A549 (cell line): ENCODE data around the gene NAP1L4. TPM values are rescaled to one million over a fixed set of nuclear protein-coding genes. Genes with fewer than 3 reads are reported as not detected.
A peak's percentile ranks its signal among the peaks of the same experiment; 100 is the strongest.

Experiments
- ATAC-seq, 2 experiments: fragments of 200-7000 bp in 1 of 2; fragments of >200 bp in 1 of 2; cut with Nextera tagmentation in 1 of 2; cut with Tn5 transposase in 1 of 2; 3 replicates each; pipeline versions ENCODE4 v1.8.0 to v1.9.1; 2018 to 2020; ENCODE audit warnings: mild to moderate bottlenecking in 1 of 2, moderate library complexity in 1 of 2
- CTCF ChIA-PET: fragments of 300-600 bp; sonication (Branson Sonifier 250); formaldehyde crosslinking; extraction: SDS; loops from one replicate; lab custom pipeline; 2021; ENCODE audit warnings: antibody characterized with exemption, inconsistent platforms; lab: Yijun Ruan, JAX
- POLR2A ChIA-PET: fragments of 350-600 bp; formaldehyde crosslinking; extraction: SDS; loops from one replicate; lab custom pipeline; 2021; ENCODE audit warnings: antibody characterized with exemption, inconsistent platforms; lab: Yijun Ruan, JAX
- DNase-seq, 2 experiments: peaks; one replicate each; pipeline versions ENCODE4 v3.0.0 to v3.0.0-alpha.2; 2011 to 2016; ENCODE audit warnings: low read depth in 1 of 2, low spot score in 1 of 2
- FAIRE-seq: peaks from 2 replicates; lab custom pipeline; 2011; peaks lifted over from hg19 to GRCh38; lab: Jason Lieb, UNC
- H3K27ac ChIP-seq, 2 experiments: fragments of >200 bp; sonication (Bioruptor Twin); formaldehyde crosslinking; 3 replicates each; pipeline ENCODE4 v1.5.1; 2016 to 2017
- H3K4me1 ChIP-seq: fragments of >200 bp; sonication (Bioruptor Twin); formaldehyde crosslinking; 3 replicates; pipeline ENCODE4 v1.6.1; 2016
- H3K4me2 ChIP-seq: fragments of >200 bp; sonication (Bioruptor Twin); formaldehyde crosslinking; 3 replicates; pipeline ENCODE4 v1.6.1; 2016
- H3K4me3 ChIP-seq: fragments of >200 bp; sonication (Bioruptor Twin); formaldehyde crosslinking; 3 replicates; pipeline ENCODE4 v1.5.1; 2016
- H3K9me3 ChIP-seq: fragments of >200 bp; sonication (Bioruptor Twin); formaldehyde crosslinking; 3 replicates; pipeline ENCODE4 v1.6.1; 2016
- CBX2 ChIP-seq: fragments of 200-600 bp; sonication (generic); IDR thresholded peaks from 2 replicates; pipeline ENCODE4 v1.6.1; 2016; ENCODE audit warnings: low read depth, mild to moderate bottlenecking, borderline replicate concordance
- CBX8 ChIP-seq: fragments of 200-600 bp; sonication (generic); IDR thresholded peaks from 2 replicates; pipeline ENCODE4 v1.6.1; 2016
- CHD2 ChIP-seq: fragments of 150-350 bp; IDR thresholded peaks from 2 replicates; pipeline ENCODE4 v1.6.1; 2014; ENCODE audit warnings: low read length; ENCODE audit not compliant: partially characterized antibody
- FOSB ChIP-seq: fragments of 250-450 bp; sonication (Bioruptor Pico); IDR thresholded peaks from 2 replicates; pipeline ENCODE4 v1.5.0; 2020; ENCODE audit warnings: mild to moderate bottlenecking, moderate library complexity
- FOSL2 ChIP-seq, 2 experiments: fragments of 450-650 bp in 1 of 2; fragments of >200 bp in 1 of 2; sonication (Bioruptor Twin) in 1 of 2; formaldehyde crosslinking; IDR thresholded peaks; 2 replicates each; pipeline versions ENCODE4 v1.5.0 to v1.6.1; 2016 to 2020; ENCODE audit warnings: mild to moderate bottlenecking in 1 of 2, moderate library complexity in 1 of 2
- HEYL ChIP-seq: fragments of 250-450 bp; sonication (Bioruptor Pico); IDR thresholded peaks from 2 replicates; pipeline ENCODE4 v1.8.0; 2021; ENCODE audit warnings: mild to moderate bottlenecking, moderate library complexity
- HOXA7 ChIP-seq: fragments of 250-450 bp; sonication (Bioruptor Pico); IDR thresholded peaks from 2 replicates; pipeline ENCODE4 v1.5.0; 2020; ENCODE audit warnings: mild to moderate bottlenecking, moderate library complexity
- KDM1A ChIP-seq: fragments of 200-600 bp; sonication (generic); IDR thresholded peaks from 2 replicates; pipeline ENCODE4 v1.6.1; 2016; ENCODE audit warnings: low read depth, mild to moderate bottlenecking
- MAFK ChIP-seq: fragments of 450-650 bp; IDR thresholded peaks from 2 replicates; pipeline ENCODE4 v1.6.1; 2014; ENCODE audit not compliant: partially characterized antibody
- MAZ ChIP-seq: fragments of 150-350 bp; IDR thresholded peaks from 2 replicates; pipeline ENCODE4 v1.6.1; 2014; ENCODE audit warnings: antibody characterized with exemption, low read depth, low read length, borderline replicate concordance
- NFE2L2 ChIP-seq: fragments of 150-350 bp; conservative IDR thresholded peaks from 2 replicates; pipeline ENCODE4 v1.6.1; 2014; ENCODE audit warnings: low read length
- NPAS2 ChIP-seq: fragments of 250-450 bp; sonication (Bioruptor Pico); IDR thresholded peaks from 2 replicates; pipeline ENCODE4 v1.8.0; 2022; ENCODE audit warnings: mild to moderate bottlenecking, moderate library complexity, borderline replicate concordance
- NR3C1 ChIP-seq: fragments of >200 bp; sonication (Bioruptor Twin); formaldehyde crosslinking; IDR thresholded peaks from 3 replicates; pipeline ENCODE4 v1.6.1; 2017
- RFX5 ChIP-seq: fragments of 450-650 bp; IDR thresholded peaks from 2 replicates; pipeline ENCODE4 v1.7.1; 2014; ENCODE audit warnings: antibody characterized with exemption, mild to moderate bottlenecking, moderate library complexity
- TFCP2L1 ChIP-seq: fragments of 250-450 bp; sonication (Bioruptor Pico); IDR thresholded peaks from 2 replicates; pipeline ENCODE4 v1.5.0; 2021; ENCODE audit warnings: mild to moderate bottlenecking
- ZSCAN20 ChIP-seq: fragments of 250-450 bp; sonication (Bioruptor Pico); IDR thresholded peaks from 2 replicates; pipeline ENCODE4 v1.8.0; 2022; ENCODE audit warnings: mild to moderate bottlenecking, moderate library complexity
- WGBS: methylation state at CpG from one replicate; pipeline ENCODE4 v1.1.6; 2017; ENCODE audit errors: missing lambda C conversion rate; 5-methylcytosine and 5-hydroxymethylcytosine counted together
- polyA plus RNA-seq, 4 experiments: library from polyadenylated mRNA; depleted of rRNA in 3 of 4; stranded (reverse); fragments of >200 nt; fragmentation: RNase III in 1 of 4; extraction: RNeasy Plus Mini Kit Qiagen cat#74134 plus additional on column Dnase treatment in 1 of 4; gene quantifications; 2 replicates in 3 of 4; 3 replicates in 1 of 4; pipeline ENCODE4 v1.2.3, GENCODE V29; 2011 to 2017
- TF ChIP-seq, protein P1 (sequence below): IDR thresholded peaks from 2 replicates; pipeline ENCODE4 v1.6.1; 2012
- TF ChIP-seq, protein P2 (sequence below): IDR thresholded peaks from 2 replicates; pipeline ENCODE4 v1.6.1; 2012; ENCODE audit warnings: low read depth, borderline replicate concordance
- TF ChIP-seq, protein P3 (sequence below): fragments of >200 bp; sonication (Bioruptor Twin); formaldehyde crosslinking; IDR thresholded peaks from 3 replicates; pipeline ENCODE4 v1.6.1; 2016
- TF ChIP-seq, protein P4 (sequence below): fragments of 200-600 bp; sonication (generic); IDR thresholded peaks from 2 replicates; pipeline ENCODE4 v1.6.1; 2016; ENCODE audit warnings: antibody characterized with exemption, mild to moderate bottlenecking, moderate library complexity
- TF ChIP-seq, protein P5 (sequence below): fragments of >200 bp; sonication (Bioruptor Twin); formaldehyde crosslinking; IDR thresholded peaks from 2 replicates; pipeline ENCODE4 v1.6.1; 2016

Gene NAP1L4
- polyA plus RNA-seq, 2 of the 4 experiments (the other 2 are of a cell fraction), result 132 to 148 TPM

DNA sequence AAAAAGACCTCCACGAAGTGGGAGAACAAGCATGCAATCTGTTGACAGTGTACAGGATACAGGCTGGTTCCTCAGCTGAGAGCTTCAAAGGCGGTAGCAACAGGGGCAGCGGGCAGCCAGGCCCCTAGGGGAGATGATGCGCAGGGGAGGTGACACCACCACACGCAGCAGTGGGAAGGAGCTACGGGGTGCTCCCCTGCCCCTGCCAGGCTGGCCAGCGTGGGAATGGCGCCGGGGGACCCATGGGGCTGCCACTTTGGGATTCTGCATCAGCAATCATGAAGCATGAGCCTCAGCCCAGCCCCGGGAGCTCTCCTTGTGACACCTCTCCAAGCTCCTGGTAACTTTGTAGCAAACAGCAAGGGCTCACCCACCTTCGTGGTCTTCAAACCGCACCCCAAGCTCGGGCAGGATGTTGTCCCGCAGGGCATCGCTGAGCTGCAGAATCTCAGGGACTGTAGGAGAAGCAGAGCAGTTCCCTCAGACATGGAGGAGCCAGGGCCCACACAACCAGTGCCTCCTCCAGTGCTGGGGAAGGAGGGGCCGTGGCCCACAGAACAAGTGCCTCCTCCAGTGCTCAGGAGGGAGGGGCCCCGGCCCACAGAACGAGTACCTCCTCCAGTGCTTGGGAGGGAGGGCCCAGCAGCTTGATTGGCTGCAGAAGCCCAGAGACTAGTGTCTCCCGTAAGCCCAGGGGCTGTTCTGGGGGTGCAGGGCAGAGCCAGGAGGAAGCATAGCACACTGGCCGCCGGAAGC is 14.6 kb upstream of the NAP1L4 start:
- WGBS, result 97% methylated on average over 15 of the region's 21 CpGs
- FAIRE-seq (no peak), DNase-seq (no peak), ATAC-seq (peak in 1 of 2 experiments; percentile 16; a peak in 2 of 6 replicates)
- Histone ChIP-seq H3K4me2 (no peak overlapping the region), H3K9me3 (no peaks in the 10 kb centered on the region), H3K27ac (no peak overlapping the region), H3K4me1 (no peaks in the 10 kb centered on the region), H3K4me3 (no peak overlapping the region)
- CTCF ChIA-PET, result interaction anchor here (1.7 to 2.3 kb wide), 4 partner anchors 9 to 85 kb away, joined by 3 to 9 read pairs (median 7); no protein-coding TSS in a partner anchor
- POLR2A ChIA-PET, result interaction anchor here (1.3 to 1.5 kb wide), 2 partner anchors 9 to 15 kb away, joined by 3 to 4 read pairs; partner anchors contain the start of gene NAP1L4
- TF ChIP-seq, protein P1, sequence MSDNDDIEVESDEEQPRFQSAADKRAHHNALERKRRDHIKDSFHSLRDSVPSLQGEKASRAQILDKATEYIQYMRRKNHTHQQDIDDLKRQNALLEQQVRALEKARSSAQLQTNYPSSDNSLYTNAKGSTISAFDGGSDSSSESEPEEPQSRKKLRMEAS, result no peak
- TF ChIP-seq NPAS2 (no peak), CBX2 (no peak), HOXA7 (no peak), CHD2 (no peak), MAZ (no peak), ZSCAN20 (CRISPR knock-in tag) (no peak), RFX5 (no peak), HEYL (CRISPR knock-in tag) (no peak), FOSB (CRISPR knock-in tag) (no peak), NR3C1 (no peak), MAFK (no peak), KDM1A (no peak), TFCP2L1 (CRISPR knock-in tag) (no peak), FOSL2 (IDR thresholded peaks at IDR 0.05) (no peak), FOSL2 (CRISPR knock-in tag; IDR thresholded peaks at IDR 0.05) (no peak), CBX8 (no peak)
- TF ChIP-seq, protein P2, sequence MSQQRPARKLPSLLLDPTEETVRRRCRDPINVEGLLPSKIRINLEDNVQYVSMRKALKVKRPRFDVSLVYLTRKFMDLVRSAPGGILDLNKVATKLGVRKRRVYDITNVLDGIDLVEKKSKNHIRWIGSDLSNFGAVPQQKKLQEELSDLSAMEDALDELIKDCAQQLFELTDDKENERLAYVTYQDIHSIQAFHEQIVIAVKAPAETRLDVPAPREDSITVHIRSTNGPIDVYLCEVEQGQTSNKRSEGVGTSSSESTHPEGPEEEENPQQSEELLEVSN, result no peak
- TF ChIP-seq, protein P3, sequence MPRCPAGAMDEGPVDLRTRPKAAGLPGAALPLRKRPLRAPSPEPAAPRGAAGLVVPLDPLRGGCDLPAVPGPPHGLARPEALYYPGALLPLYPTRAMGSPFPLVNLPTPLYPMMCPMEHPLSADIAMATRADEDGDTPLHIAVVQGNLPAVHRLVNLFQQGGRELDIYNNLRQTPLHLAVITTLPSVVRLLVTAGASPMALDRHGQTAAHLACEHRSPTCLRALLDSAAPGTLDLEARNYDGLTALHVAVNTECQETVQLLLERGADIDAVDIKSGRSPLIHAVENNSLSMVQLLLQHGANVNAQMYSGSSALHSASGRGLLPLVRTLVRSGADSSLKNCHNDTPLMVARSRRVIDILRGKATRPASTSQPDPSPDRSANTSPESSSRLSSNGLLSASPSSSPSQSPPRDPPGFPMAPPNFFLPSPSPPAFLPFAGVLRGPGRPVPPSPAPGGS, result no peak
- TF ChIP-seq, protein P4, sequence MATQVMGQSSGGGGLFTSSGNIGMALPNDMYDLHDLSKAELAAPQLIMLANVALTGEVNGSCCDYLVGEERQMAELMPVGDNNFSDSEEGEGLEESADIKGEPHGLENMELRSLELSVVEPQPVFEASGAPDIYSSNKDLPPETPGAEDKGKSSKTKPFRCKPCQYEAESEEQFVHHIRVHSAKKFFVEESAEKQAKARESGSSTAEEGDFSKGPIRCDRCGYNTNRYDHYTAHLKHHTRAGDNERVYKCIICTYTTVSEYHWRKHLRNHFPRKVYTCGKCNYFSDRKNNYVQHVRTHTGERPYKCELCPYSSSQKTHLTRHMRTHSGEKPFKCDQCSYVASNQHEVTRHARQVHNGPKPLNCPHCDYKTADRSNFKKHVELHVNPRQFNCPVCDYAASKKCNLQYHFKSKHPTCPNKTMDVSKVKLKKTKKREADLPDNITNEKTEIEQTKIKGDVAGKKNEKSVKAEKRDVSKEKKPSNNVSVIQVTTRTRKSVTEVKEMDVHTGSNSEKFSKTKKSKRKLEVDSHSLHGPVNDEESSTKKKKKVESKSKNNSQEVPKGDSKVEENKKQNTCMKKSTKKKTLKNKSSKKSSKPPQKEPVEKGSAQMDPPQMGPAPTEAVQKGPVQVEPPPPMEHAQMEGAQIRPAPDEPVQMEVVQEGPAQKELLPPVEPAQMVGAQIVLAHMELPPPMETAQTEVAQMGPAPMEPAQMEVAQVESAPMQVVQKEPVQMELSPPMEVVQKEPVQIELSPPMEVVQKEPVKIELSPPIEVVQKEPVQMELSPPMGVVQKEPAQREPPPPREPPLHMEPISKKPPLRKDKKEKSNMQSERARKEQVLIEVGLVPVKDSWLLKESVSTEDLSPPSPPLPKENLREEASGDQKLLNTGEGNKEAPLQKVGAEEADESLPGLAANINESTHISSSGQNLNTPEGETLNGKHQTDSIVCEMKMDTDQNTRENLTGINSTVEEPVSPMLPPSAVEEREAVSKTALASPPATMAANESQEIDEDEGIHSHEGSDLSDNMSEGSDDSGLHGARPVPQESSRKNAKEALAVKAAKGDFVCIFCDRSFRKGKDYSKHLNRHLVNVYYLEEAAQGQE, result no peak
- TF ChIP-seq, protein P5, sequence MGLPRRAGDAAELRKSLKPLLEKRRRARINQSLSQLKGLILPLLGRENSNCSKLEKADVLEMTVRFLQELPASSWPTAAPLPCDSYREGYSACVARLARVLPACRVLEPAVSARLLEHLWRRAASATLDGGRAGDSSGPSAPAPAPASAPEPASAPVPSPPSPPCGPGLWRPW, result no peak

DNA sequence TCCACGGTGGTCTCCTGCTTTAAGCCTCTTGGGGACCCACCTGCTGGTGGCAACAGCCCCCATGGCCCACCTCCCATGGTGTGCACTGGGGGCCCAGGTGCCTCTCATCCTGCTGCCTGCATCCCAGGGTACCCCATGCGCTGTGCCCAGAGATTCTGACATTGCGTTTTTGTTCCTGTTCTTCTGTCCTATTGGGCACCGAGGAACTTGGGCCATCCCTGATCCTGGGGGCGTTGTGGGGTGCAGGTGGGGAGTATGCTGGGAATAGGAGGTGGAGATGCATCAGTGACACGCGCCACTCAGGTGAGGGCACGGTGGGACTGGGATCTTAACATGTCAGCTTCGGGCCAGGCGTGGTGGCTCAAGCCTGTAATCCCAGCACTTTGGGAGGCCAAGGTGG is 12.4 kb upstream of the NAP1L4 start:
- no peak for TF ChIP-seq NFE2L2
- ChIA-PET POLR2A (no interaction called here), CTCF (no interaction called here)
- no peak for FAIRE-seq
- WGBS, result 94% methylated on average over 10 of the region's 10 CpGs
- DNase-seq, result no peak
- no peaks in the 10 kb centered on the region for H3K9me3 ChIP-seq
- no peak for ATAC-seq
- H3K4me2 ChIP-seq, result no peak overlapping the region
- no peaks in the 10 kb centered on the region for H3K4me1 ChIP-seq
- H3K4me3 ChIP-seq, result no peak overlapping the region
- H3K27ac ChIP-seq, result no peak overlapping the region
